Cardiac muscle cell (in vitro differentiated cells and primary cell): ENCODE results near the gene POMT1. TPM values are rescaled to one million over a fixed set of nuclear protein-coding genes. Genes with fewer than 3 reads are reported as not detected.

Experiments
- DNase-seq, 2 donors: peaks; one replicate each; pipeline versions ENCODE4 v3.0.0 to v3.0.0-alpha.2; 2010 to 2017; ENCODE audit warnings: low read depth in 1 of 2, low spot score in 1 of 2
- H3K27ac ChIP-seq: fragments of 200-600 bp; sonication (generic); 2 replicates; pipeline ENCODE4 v1.5.1; 2016
- H3K27me3 ChIP-seq: fragments of 200-600 bp; sonication (generic); 2 replicates; pipeline ENCODE4 v1.6.0; 2016; ENCODE audit warnings: control low read depth
- H3K36me3 ChIP-seq: fragments of 200-600 bp; sonication (generic); 2 replicates; pipeline ENCODE4 v1.5.1; 2016; ENCODE audit warnings: control low read depth
- H3K4me1 ChIP-seq: fragments of 200-600 bp; sonication (generic); 2 replicates; pipeline ENCODE4 v1.8.1; 2017; ENCODE audit warnings: low read depth, mild to moderate bottlenecking, mixed run types
- H3K4me3 ChIP-seq: fragments of 200-600 bp; sonication (generic); 2 replicates; pipeline ENCODE4 v1.5.1; 2016; ENCODE audit warnings: mild to moderate bottlenecking
- H3K9me3 ChIP-seq: fragments of 200-600 bp; sonication (generic); 2 replicates; pipeline ENCODE4 v1.5.1; 2017; ENCODE audit warnings: low read depth, mild to moderate bottlenecking, control low read depth
- CTCF ChIP-seq: IDR thresholded peaks from 2 replicates; pipeline ENCODE4 v1.5.1; 2012; ENCODE audit warnings: low read depth, mild to moderate bottlenecking, low read length
- polyA plus RNA-seq: library from polyadenylated mRNA; unstranded; fragments of >200 nt; fragmentation: Nextera tagmentation; extraction: Ambion mirVana; gene quantifications from 2 replicates; pipeline ENCODE4 v1.2.1, GENCODE V29; 2016
- total RNA-seq: library from RNA; depleted of rRNA; stranded (reverse); fragments of >200 nt; gene quantifications from 2 replicates; pipeline ENCODE4 v1.2.3, GENCODE V29; 2016

POMT1 gene
- total and polyA plus RNA-seq, 2 experiments from 2014 or later = 37.4 to 55.0 TPM

DNA sequence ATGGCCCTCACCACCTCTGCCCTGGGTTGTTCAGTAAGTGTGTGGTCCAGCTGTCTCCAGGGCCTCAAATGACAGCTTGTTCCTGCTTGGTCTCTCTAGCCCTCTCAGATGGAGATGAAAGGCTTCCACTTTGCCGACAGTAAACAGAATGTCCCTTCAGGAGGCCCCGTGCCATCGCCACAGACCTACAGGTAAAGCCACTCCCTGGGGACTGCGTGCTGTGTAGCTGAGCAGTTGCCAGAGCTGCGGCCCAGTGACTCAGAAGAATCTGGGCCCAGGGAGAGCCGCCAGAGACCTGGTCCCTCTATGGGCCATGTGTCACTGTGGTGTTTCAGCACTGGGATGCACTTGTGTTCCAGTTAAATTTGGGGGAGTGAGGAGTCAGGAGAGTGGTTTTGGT is 10.6 kb upstream of the POMT1 start:
- Histone ChIP-seq H3K9me3 (no peaks in the 10 kb centered on the region), H3K27ac (no peak overlapping the region), H3K4me3 (no peak overlapping the region), H3K36me3 (peaks cover 91% of the 10 kb centered on the region), H3K27me3 (no peaks in the 10 kb centered on the region), H3K4me1 (no peaks in the 10 kb centered on the region)
- TF ChIP-seq CTCF = no peak
- DNase-seq = no peak

DNA sequence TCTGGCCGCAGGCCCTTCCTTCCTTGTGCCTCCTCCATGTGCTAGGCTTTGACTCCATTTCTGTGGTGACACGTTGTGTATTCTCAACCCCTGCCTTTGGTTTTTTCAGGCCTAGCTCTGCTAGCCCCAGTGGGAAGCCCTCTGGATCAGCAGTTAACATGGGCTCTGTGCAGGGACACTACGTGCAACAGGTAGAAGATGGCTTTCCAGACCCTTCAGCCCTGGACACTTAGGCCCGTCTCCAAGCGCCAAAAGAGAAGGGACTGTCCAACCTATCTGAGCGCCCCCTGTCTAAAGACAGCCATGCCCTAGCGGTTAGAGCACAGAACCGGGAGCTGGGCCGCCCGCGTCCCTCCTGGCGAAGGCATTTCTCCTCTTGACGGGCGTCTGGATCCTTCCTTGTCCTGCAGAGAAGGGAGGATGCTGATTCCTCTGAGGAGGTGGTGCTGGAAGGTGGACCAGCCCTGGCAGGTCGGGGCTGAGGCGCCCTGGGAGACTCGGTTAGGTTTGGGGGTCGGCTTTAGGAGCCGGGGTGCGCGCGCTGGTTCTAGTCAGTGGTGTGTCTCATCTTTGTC is 8.3 kb upstream of the POMT1 start:
- no peak for DNase-seq
- Histone ChIP-seq H3K36me3 (peaks cover 88% of the 10 kb centered on the region), H3K27ac (no peak overlapping the region)

DNA sequence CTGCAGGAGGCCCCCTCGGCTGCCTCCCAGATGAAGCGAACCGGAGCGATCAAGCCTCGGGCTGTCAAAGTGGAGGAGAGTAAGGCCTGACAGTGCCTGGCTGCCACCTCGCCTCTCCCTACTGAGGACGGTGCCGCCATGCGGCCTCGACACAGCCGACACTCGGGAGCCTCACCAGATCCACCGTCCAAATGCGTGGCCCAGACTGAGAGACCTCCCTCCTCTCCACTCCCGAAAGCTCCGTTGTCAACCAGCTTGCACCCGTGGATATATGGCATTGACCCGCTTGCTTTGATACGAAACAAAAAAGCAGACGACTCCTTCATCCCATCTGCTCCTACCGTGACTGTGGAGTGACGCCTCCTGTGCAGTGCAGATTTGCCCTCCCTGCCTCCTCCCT is 6.9 kb upstream of the POMT1 start:
- no peaks in the 10 kb centered on the region for H3K9me3 ChIP-seq
- no peaks in the 10 kb centered on the region for H3K27me3 ChIP-seq
- H3K36me3 ChIP-seq = peaks cover 82% of the 10 kb centered on the region
- H3K4me1 ChIP-seq = no peaks in the 10 kb centered on the region
- no peak overlapping the region for H3K4me3 ChIP-seq
- TF ChIP-seq CTCF = no peak
- H3K27ac ChIP-seq = no peak overlapping the region
- DNase-seq = no peak

More for the DNA sequence above, 8.3 kb upstream of the POMT1 start:
- Histone ChIP-seq H3K27me3 (no peaks in the 10 kb centered on the region), H3K4me1 (no peaks in the 10 kb centered on the region), H3K4me3 (no peak overlapping the region), H3K9me3 (no peaks in the 10 kb centered on the region)
- no peak for TF ChIP-seq CTCF

- Histone ChIP-seq H3K36me3 (peaks cover 71% of the 10 kb centered on the region), H3K9me3 (no peaks in the 10 kb centered on the region), H3K4me3 (no peak overlapping the region), H3K27me3 (no peaks in the 10 kb centered on the region), H3K4me1 (no peaks in the 10 kb centered on the region), H3K27ac (peak overlapping the region; percentile 23)
- no peak for TF ChIP-seq CTCF
- DNase-seq = no peak
Measured at GRCh38 chr9:131496844-131497405, 5.8 kb upstream of the POMT1 start.

DNA sequence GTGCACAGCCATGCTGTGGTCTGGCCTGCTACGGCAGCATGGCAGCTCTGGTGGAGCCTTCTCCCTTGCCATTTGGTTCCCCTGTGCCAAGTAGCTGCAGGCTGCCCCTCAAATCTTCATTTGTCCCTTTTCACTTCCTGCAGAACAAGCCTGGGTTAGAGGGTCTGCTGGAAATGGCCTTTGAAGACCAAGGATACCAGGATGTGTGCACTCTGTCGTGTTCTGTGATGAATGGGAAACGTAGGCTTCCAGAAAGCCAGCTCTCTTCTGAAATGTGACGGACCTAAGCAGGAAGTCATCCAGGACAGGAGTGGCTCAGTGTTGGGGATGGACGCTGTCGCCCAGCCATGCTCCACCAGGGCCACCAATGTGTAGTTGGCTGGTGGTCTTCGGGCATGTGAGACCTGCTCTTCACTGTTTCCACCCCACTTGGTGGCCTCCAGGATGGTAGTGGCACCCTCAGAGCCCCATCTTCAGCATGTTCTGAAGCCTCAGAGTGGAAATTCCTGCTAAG is 3.4 kb upstream of the POMT1 start:
- Histone ChIP-seq H3K4me3 (no peak overlapping the region), H3K27ac (peak overlapping the region; percentile 53), H3K4me1 (peaks cover 5% of the 10 kb centered on the region), H3K36me3 (peaks cover 48% of the 10 kb centered on the region), H3K9me3 (no peaks in the 10 kb centered on the region), H3K27me3 (no peaks in the 10 kb centered on the region)
- no peak for DNase-seq
- no peak for TF ChIP-seq CTCF
